GM12878 (cell line): Measurements from ENCODE around the gene FXYD6. TPM values are rescaled to one million over a fixed set of nuclear protein-coding genes. Genes with fewer than 3 reads are reported as not detected.

Experiments used
- ATAC-seq: fragments of 200-7000 bp; cut with Tn5 transposase; 3 replicates; pipeline ENCODE4 v1.9.1; 2020; ENCODE audit warnings: mild to moderate bottlenecking, moderate library complexity
- BruUV-seq: library from RNA; stranded (reverse); fragments of 400-500 nt; replicated peaks from 2 replicates; lab custom pipeline; 2021; lab: Mats Ljungman, UMichigan
- CTCF ChIA-PET: fragments of 300-600 bp; sonication (Branson Sonifier 250); formaldehyde crosslinking; extraction: SDS; loops from one replicate; lab custom pipeline; 2021; ENCODE audit warnings: inconsistent platforms; lab: Yijun Ruan, JAX
- POLR2A ChIA-PET: fragments of 350-600 bp; formaldehyde crosslinking; extraction: SDS; loops from one replicate; lab custom pipeline; 2021; ENCODE audit warnings: inconsistent platforms; lab: Charles Lee
- RAD21 ChIA-PET: fragments of 300-600 bp; sonication (Branson Sonifier 250); formaldehyde crosslinking; loops from one replicate; lab custom pipeline; 2023; ENCODE audit warnings: antibody characterized with exemption; ENCODE audit not compliant: unreplicated experiment; lab: Charles Lee
- SMC1A ChIA-PET: fragments of 300-600 bp; sonication (Branson Sonifier 250); formaldehyde crosslinking; loops from one replicate; lab custom pipeline; 2023; ENCODE audit not compliant: unreplicated experiment, uncharacterized antibody; lab: Charles Lee
- DNase-seq: peaks from one replicate; pipeline ENCODE4 v3.0.0-alpha.2; 2011; ENCODE audit warnings: low read depth, low spot score
- FAIRE-seq: peaks from 3 replicates; lab custom pipeline; 2011; peaks lifted over from hg19 to GRCh38; lab: Jason Lieb, UNC
- H2AFZ ChIP-seq: 2 replicates; pipeline ENCODE4 v1.6.0; 2011; ENCODE audit warnings: low read depth, low read length, control low read depth; ENCODE audit not compliant: control insufficient read depth
- H3K27ac ChIP-seq: 2 replicates; pipeline ENCODE4 v1.5.1; 2011; ENCODE audit warnings: control low read depth; ENCODE audit not compliant: control insufficient read depth, insufficient read depth
- H3K27me3 ChIP-seq, 2 experiments: replicated peaks in 1 of 2; 2 replicates each; pipeline versions ENCODE4 v1.6.0 to v1.6.1; 2011; ENCODE audit warnings: low read length in 1 of 2; ENCODE audit not compliant: control insufficient read depth in 2 of 2, insufficient read depth in 2 of 2
- H3K36me3 ChIP-seq, 2 experiments: 2 replicates each; pipeline ENCODE4 v1.5.1; 2011; ENCODE audit warnings: low read length in 1 of 2; ENCODE audit not compliant: control insufficient read depth in 2 of 2, insufficient read depth in 2 of 2
- H3K4me1 ChIP-seq: 2 replicates; pipeline ENCODE4 v1.6.1; 2011; ENCODE audit warnings: mild to moderate bottlenecking, low read length, moderate library complexity, mixed read lengths; ENCODE audit not compliant: control insufficient read depth, insufficient read depth
- H3K4me2 ChIP-seq: 2 replicates; pipeline ENCODE4 v1.6.0; 2011; ENCODE audit warnings: control low read depth; ENCODE audit not compliant: control insufficient read depth, insufficient read depth
- H3K4me3 ChIP-seq: fragments of 200-600 bp; sonication (generic); 2 replicates; pipeline ENCODE4 v1.5.1; 2016
- H3K79me2 ChIP-seq: 2 replicates; pipeline ENCODE4 v1.6.0; 2011; ENCODE audit warnings: low read length; ENCODE audit not compliant: control insufficient read depth, insufficient read depth
- H3K9ac ChIP-seq: 2 replicates; pipeline ENCODE4 v1.8.0; 2011; ENCODE audit warnings: low read length, control low read depth, mixed read lengths; ENCODE audit not compliant: control insufficient read depth, insufficient read depth
- H3K9me3 ChIP-seq: replicated peaks from 3 replicates; pipeline ENCODE4 v1.5.1; 2011; ENCODE audit warnings: mild to moderate bottlenecking, low read length; ENCODE audit not compliant: control insufficient read depth, insufficient read depth
- H4K20me1 ChIP-seq: 2 replicates; pipeline ENCODE4 v1.6.0; 2011; ENCODE audit not compliant: control insufficient read depth, insufficient read depth
- ATF7 ChIP-seq: fragments of 450-650 bp; IDR thresholded peaks from 2 replicates; pipeline ENCODE4 v1.6.1; 2016; ENCODE audit warnings: low read depth, mild to moderate bottlenecking
- CREB1 ChIP-seq: IDR thresholded peaks from 2 replicates; pipeline ENCODE4 v1.6.1; 2012; ENCODE audit warnings: low read depth, mild to moderate bottlenecking, inconsistent platforms
- E2F4 ChIP-seq: IDR thresholded peaks from 2 replicates; pipeline ENCODE4 v1.6.1; 2012; ENCODE audit warnings: low read depth, low read length, improper control_type of control experiment
- IKZF1 ChIP-seq: fragments of 450-650 bp; conservative IDR thresholded peaks from 2 replicates; pipeline ENCODE4 v1.6.1; 2017; ENCODE audit warnings: antibody characterized with exemption, mild to moderate bottlenecking
- PAX5 ChIP-seq: IDR thresholded peaks from 2 replicates; pipeline ENCODE4 v1.6.1; 2011; ENCODE audit warnings: low read depth, low read length, borderline replicate concordance
- PBX3 ChIP-seq: IDR thresholded peaks from 2 replicates; pipeline ENCODE4 v1.6.1; 2011; ENCODE audit warnings: mild to moderate bottlenecking, low read depth, low read length, moderate library complexity; ENCODE audit not compliant: insufficient replicate concordance
- SIN3A ChIP-seq: IDR thresholded peaks from 2 replicates; pipeline ENCODE4 v1.6.1; 2012; ENCODE audit warnings: low read depth, low read length, improper control_type of control experiment
- TCF3 ChIP-seq: IDR thresholded peaks from 2 replicates; pipeline ENCODE4 v1.6.1; 2012; ENCODE audit warnings: low read depth, mild to moderate bottlenecking, low read length, borderline replicate concordance; ENCODE audit not compliant: insufficient read depth
- YBX1 ChIP-seq: fragments of 450-650 bp; IDR thresholded peaks from 2 replicates; pipeline ENCODE4 v1.6.1; 2016; ENCODE audit warnings: antibody characterized with exemption
- ZNF24 ChIP-seq: fragments of 450-650 bp; IDR thresholded peaks from 2 replicates; pipeline ENCODE4 v1.6.1; 2017; ENCODE audit warnings: antibody characterized with exemption, mild to moderate bottlenecking
- ZNF384 ChIP-seq: IDR thresholded peaks from 2 replicates; pipeline ENCODE4 v1.6.1; 2012; ENCODE audit warnings: low read depth, mild to moderate bottlenecking, low read length, improper control_type of control experiment, borderline replicate concordance
- WGBS: methylation state at CpG from one replicate; pipeline ENCODE4 v1.1.6; 2016; ENCODE audit warnings: low lambda C conversion rate; ENCODE audit not compliant: insufficient replicate concordance, insufficient coverage; ENCODE audit errors: missing lambda C conversion rate; 5-methylcytosine and 5-hydroxymethylcytosine counted together
- in situ Hi-C: fragments of 300-500 bp; cut with MboI; formaldehyde crosslinking; loops from 9 replicates; pipeline ENCODE4 v1.14.3; 2018; ENCODE audit warnings: mixed read lengths
- intact Hi-C: fragments of 100-400 bp; cut with micrococcal nuclease; formaldehyde crosslinking; loops from one replicate; pipeline ENCODE4 v1.14.2; 2022; ENCODE audit not compliant: unreplicated experiment
- polyA plus RNA-seq, 11 experiments: library from polyadenylated mRNA; depleted of rRNA in 4 of 11; unstranded in 6 of 11; stranded (reverse) in 5 of 11; fragments of >200 nt; fragmentation: Nextera tagmentation in 4 of 11; fragmentation: Illumina TruSeq in 1 of 11; extraction: Ambion mirVana in 4 of 11; extraction: Trizol in 1 of 11; gene quantifications; 1 replicate in 1 of 11; 2 replicates in 10 of 11; pipeline versions ENCODE4 v1.2.1 to v1.2.3, GENCODE V29; 2011 to 2016; ENCODE audit warnings: inconsistent platforms in 2 of 11, missing spikeins in 2 of 11, low read depth in 1 of 11
- total RNA-seq, 4 experiments: library from RNA; depleted of rRNA in 3 of 4; stranded (reverse); fragments of >200 nt in 3 of 4; fragmentation: Illumina TruSeq in 1 of 4; extraction: Trizol in 1 of 4; gene quantifications; 2 replicates each; pipeline versions ENCODE4 v1.2.1 to v1.2.3, GENCODE V29; 2013 to 2021
- TF ChIP-seq, protein P1 (sequence below): IDR thresholded peaks from 2 replicates; pipeline ENCODE4 v1.6.1; 2011; ENCODE audit warnings: borderline replicate concordance, low read depth, mild to moderate bottlenecking, moderate library complexity, low read length; ENCODE audit not compliant: insufficient read depth, poor library complexity, severe bottlenecking
- TF ChIP-seq, protein P2 (sequence below): fragments of 450-650 bp; IDR thresholded peaks from 2 replicates; pipeline ENCODE4 v1.6.1; 2016; ENCODE audit warnings: mild to moderate bottlenecking

Gene FXYD6
- total and polyA plus RNA-seq, 10 of the 15 experiments (the other 5 are each of a cell fraction or from before 2014, with no cell fraction given) = 0.09 to 2.0 (median 0.23) TPM; not detected in 2

DNA sequence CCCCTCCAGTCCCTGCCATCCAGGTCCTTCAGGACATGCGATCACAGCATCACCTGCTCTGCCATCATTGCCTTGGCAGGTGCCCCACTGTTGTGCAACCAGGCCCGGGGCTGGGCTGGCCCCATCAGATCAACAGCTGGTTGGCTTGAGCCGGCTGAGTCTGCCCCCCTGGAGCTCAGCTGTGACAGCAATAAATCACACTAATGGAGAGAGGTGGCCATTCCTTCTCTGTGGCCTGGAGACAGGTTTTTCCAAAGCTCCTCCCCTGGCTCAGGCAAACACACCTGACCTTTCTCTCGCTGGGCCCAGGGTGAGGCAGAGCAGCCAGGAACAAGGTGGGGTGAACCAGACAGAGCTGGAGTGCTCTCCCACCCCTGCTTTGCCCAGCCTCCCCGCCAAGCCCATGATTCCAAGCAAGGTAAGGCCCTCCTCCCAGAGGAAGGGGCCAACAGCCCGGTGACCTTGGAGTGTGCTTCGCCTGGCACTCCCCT is 43.0 kb downstream of the FXYD6 start:
- H3K27me3 ChIP-seq = peaks cover 0 to 7% of the 10 kb centered on the region in 2 experiments; a peak in 1 of 4 replicates
- no peak overlapping the region for H3K4me2 ChIP-seq
- no peak for ATAC-seq
- H3K4me3 ChIP-seq = no peak overlapping the region
- DNase-seq = no peak
- 30% methylated on average over 7 of the region's 7 CpGs for WGBS
- FAIRE-seq = no peak
- H3K9me3 ChIP-seq = no peaks in the 10 kb centered on the region
- no peak overlapping the region for H2AFZ ChIP-seq
- CTCF ChIA-PET = interaction anchor here (1.4 to 6.1 kb wide), 9 partner anchors 10 to 219 kb away, joined by 3 to 48 read pairs (median 20); partner anchors contain the start of gene FXYD2
- TF ChIP-seq, protein P1, sequence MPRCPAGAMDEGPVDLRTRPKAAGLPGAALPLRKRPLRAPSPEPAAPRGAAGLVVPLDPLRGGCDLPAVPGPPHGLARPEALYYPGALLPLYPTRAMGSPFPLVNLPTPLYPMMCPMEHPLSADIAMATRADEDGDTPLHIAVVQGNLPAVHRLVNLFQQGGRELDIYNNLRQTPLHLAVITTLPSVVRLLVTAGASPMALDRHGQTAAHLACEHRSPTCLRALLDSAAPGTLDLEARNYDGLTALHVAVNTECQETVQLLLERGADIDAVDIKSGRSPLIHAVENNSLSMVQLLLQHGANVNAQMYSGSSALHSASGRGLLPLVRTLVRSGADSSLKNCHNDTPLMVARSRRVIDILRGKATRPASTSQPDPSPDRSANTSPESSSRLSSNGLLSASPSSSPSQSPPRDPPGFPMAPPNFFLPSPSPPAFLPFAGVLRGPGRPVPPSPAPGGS = no peak
- TF ChIP-seq ZNF384 = no peak
- TF ChIP-seq PAX5 = no peak
- TF ChIP-seq SIN3A = no peak
- no peak for TF ChIP-seq PBX3
- TF ChIP-seq ZNF24 = no peak
- TF ChIP-seq IKZF1 = no peak
- TF ChIP-seq, protein P2, sequence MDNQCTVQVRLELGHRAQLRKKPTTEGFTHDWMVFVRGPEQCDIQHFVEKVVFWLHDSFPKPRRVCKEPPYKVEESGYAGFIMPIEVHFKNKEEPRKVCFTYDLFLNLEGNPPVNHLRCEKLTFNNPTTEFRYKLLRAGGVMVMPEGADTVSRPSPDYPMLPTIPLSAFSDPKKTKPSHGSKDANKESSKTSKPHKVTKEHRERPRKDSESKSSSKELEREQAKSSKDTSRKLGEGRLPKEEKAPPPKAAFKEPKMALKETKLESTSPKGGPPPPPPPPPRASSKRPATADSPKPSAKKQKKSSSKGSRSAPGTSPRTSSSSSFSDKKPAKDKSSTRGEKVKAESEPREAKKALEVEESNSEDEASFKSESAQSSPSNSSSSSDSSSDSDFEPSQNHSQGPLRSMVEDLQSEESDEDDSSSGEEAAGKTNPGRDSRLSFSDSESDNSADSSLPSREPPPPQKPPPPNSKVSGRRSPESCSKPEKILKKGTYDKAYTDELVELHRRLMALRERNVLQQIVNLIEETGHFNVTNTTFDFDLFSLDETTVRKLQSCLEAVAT = no peak
- TF ChIP-seq CREB1 = no peak
- TF ChIP-seq ATF7 = no peak
- TF ChIP-seq YBX1 = no peak
- TF ChIP-seq TCF3 = no peak
- TF ChIP-seq E2F4 = no peak
- TF ChIP-seq, all 136 proteins: peak for 0
- intact Hi-C loops = no loop called here
- no peak overlapping the region for H3K27ac ChIP-seq
- in situ Hi-C loops = no loop called here
- no TSS peak for BruUV-seq
- no peaks in the 10 kb centered on the region for H3K79me2 ChIP-seq
- ChIA-PET RAD21 (interaction anchor here (0.9 to 22.6 kb wide), 6 partner anchors 15 to 228 kb away, joined by 3 to 393 read pairs (median 4); no protein-coding TSS in a partner anchor), SMC1A (interaction anchor here (0.7 to 3.0 kb wide), 9 partner anchors 10 to 113 kb away, joined by 3 to 20 read pairs (median 4); no protein-coding TSS in a partner anchor), POLR2A (interaction anchor here (0.6 to 0.8 kb wide), 3 partner anchors 9 to 76 kb away, joined by 3 to 4 read pairs (median 3); partner anchors contain the start of gene FXYD2)
- H3K36me3 ChIP-seq = no peaks in the 10 kb centered on the region
- H3K9ac ChIP-seq = no peak overlapping the region
- H4K20me1 ChIP-seq = no peaks in the 10 kb centered on the region
- peaks cover 11% of the 10 kb centered on the region for H3K4me1 ChIP-seq
